Skin of body (tissue), 2 donors: Measurements from ENCODE around the gene COL4A2. TPM values are rescaled to one million over a fixed set of nuclear protein-coding genes. Genes with fewer than 3 reads are reported as not detected.

Experiments used
- DNase-seq: peaks from one replicate; lab custom pipeline; 2025; lab: John Stamatoyannopoulos, UW
- total RNA-seq: library from RNA; depleted of rRNA; stranded (reverse); fragments of >200 nt; gene quantifications from one replicate; pipeline ENCODE4 v1.2.3, GENCODE V29; 2014

The COL4A2 gene
- total RNA-seq, 1 donor from 2014 or later: 479 TPM

DNA sequence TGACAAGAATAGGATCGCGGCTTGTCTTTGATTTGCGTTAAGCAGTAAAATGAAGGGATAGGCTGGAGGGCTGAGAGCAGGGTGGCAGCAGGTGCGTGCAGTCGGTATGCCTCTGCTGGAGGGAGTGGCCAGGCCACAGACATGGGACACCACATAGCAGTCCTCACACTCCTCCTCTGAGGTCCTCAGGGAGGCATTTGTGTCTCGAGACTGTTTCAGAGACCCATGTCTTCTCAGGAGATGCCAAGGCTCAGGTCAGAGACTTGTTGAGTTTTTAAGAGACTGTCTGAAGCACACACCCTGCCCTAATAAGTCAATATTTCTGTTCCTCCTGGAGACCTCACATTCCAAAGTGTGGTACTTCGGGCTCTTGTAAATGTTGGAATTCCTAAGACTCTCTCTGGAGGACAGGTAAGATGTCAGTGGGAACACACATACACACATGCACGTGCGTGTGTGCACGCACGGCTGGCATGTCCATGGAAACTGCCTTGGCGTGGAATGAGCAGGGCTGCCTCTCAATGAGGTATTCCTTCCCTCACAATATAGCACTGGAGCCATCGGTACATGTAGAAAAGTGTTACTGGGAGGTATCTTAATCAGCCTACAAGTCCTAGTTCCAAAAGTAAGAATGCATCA, 46.4 kb downstream of the COL4A2 start:
- DNase-seq: no peak

GRCh38 chr13:110354123-110354627, 47.1 kb downstream of the COL4A2 start:
- no peak for DNase-seq

GRCh38 chr13:110354715-110355473, 47.8 kb downstream of the COL4A2 start:
- no peak for DNase-seq

DNA sequence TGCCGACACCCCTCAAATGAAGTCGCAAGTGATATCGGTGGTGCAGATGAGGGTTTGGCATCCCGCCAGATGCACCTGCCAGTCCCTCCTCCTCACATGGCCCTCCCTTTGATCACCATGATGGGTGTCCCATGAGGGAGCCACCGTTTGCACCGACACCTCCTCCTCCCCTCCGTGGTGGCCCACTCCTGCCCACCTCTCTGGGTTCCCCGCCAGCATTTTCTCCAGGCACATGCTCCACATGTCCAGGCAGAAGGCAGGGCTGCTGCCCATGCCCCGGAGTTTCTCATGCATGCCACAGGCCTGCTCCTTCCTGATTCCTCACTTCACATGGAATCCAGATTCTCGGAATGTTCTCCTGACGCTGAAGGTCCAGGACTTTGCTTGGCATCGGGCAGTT, 49.3 kb downstream of the COL4A2 start:
- no peak for DNase-seq

DNA sequence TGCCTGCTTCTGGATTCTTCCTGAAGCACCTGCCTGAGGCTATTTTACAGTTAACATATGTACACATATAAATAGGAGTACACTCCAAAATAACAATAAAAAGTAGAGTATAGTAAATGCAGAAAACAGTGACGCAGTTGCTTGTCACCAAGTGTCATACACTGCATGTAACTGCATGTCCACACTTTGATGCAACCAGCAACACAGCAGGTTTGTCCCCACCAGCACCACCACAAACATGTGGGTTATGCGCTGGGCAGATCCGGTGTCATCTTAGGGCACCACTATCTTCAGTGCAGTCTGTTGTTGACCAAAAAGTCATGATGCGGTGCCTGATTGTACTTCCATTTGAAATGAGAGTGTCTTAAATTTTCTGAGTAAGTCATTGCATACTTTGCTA, 51.3 kb downstream of the COL4A2 start:
- DNase-seq: no peak

GRCh38 chr13:110359840-110360301, 52.8 kb downstream of the COL4A2 start:
- peak; percentile 49 for DNase-seq

- no peak for DNase-seq
Measured at GRCh38 chr13:110360598-110360997, 53.5 kb downstream of the COL4A2 start.

GRCh38 chr13:110361365-110361911, 54.4 kb downstream of the COL4A2 start:
- DNase-seq: peak; percentile 68

DNA sequence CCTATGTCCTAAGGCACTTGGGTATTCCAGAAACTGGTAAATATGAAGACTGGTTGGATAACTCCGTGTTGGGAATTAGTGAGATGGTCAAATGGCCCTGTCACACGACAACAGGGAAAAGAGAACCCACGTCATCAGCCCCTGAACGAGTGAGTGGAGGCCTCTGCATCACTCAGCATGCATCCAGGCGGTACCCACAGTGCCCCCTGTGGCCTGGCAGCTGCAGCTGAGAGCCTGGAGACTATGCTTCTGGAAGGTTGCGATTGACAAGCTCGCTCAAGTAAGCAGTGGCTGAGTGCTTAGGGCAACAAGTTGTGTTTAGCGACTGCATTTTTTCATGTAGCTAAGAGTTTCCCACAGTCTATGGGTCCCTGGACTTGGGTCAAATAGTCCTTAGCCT, 55.9 kb downstream of the COL4A2 start:
- no peak for DNase-seq

- no peak for DNase-seq
Measured at GRCh38 chr13:110364081-110364480, 57.0 kb downstream of the COL4A2 start.

GRCh38 chr13:110365876-110366275, 58.8 kb downstream of the COL4A2 start:
- DNase-seq: no peak

DNA sequence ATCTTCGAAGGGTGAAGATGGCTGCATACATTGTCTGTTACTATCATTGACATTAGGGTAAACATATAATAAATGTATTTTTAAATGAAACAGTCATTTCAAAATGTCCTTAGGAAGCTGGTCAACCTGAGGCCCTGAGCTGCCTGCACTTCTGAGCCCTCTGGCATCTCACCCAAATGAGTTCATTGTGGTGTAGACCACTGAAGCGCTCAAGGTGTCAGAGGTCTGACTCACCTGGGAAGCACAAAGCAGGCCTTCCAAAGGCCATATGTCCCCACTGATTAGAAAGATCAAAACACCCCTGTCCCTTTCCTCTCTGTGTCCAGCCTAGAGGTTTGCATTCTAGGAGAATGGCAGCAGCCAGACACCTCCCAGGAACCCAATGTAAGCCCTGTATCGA, 59.6 kb downstream of the COL4A2 start:
- no peak for DNase-seq

DNA sequence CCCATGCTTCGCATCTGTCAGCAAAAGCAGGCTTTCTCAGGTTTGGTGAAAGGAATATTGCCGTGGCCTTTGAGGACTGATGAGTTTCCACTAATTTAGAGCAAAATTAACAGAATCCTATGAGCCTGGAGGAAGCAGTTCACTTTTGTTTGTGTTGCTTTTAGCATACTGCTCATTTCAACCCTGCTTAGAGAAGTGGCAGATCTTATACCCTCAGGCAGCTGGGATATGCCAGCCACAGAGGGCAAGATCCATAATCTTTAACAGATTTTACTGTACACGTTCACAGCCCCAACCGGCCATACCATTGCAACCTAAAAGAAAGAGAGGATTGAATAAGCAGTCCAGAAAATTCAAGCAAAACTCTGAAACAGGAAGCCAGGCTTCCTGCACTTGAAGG, 60.5 kb downstream of the COL4A2 start:
- no peak for DNase-seq

DNA sequence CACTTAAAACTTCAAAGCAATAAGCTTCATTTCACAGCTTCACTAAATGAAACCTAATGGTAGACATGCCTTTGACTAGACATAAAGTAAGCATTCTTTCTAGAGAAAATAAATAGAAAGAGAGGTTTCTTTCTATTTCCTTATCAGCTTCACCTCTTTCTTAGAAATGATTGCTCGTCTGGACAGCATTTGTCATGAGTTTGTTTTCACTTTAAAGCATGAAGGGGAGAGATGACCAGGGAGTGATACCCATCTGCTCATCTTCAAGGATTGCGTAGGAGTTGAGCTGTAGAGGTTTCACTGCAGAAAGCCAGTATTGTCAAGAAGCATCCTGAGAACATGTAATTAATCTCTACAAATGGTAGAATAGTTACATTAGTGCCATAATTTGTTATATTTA, 61.3 kb downstream of the COL4A2 start:
- no peak for DNase-seq

DNA sequence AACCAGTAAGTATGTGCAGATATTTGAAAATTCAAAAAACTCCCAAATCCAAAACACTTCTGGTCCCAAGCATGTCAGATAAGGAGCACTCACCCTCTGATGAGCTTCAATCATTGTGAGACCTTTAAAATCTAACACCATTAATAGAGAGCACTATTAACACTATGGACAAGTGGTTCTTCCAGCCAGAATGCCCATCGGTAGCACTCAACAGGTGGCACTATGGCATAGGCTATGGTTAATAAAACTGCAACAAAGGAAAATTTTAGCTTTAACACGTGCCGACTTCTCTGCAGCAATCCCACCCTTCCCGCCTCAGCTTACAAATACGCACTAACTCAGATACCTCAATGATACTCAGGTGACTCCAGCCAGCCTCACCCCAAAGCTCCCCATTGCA, 62.3 kb downstream of the COL4A2 start:
- no peak for DNase-seq

DNA sequence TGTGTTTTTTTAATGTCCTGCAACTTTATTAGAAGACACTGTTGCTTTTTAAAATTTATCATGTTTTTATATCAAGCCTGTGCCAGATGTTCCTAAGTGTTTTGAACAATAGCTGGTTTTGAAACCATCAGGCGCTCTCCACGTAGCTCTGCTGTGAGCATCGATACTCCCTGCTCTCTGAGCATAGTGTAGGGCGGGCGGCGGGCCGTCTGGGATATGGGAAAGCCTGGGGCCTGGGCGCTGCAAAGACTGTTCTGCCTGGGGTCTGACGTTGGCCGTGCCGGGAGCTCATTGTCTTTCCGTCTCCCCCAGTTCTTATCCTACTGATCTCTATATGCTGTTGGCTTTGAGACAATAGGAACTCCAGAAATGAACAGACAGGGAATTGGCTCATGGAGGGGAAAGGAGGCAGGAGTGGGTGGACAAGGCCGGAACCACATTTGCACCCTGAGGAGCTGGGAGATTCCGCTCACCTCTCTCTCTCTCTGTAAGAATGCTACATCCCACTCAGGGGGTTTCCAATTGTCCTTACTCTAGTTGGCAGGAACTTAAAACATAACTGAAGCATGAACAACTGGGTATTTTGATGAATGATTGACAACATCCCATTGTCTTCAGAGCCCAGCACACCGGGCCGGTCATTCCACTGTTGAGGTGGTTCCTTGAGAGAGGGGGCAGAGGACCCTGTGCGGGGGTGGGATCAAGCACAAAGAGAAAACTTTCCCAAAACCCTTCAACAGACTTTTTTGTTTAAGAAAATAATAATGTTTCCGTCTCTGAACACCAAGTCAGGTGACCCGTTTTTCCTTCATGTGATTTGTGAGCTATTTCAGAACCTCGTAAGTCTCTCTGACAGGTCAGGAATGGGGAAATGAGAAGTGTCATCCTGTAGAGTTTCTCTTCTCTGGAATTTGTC, 64.7 kb downstream of the COL4A2 start:
- no peak for DNase-seq

GRCh38 chr13:110372676-110373075, 65.6 kb downstream of the COL4A2 start:
- no peak for DNase-seq

- no peak for DNase-seq
Measured at GRCh38 chr13:110373617-110374016, 66.5 kb downstream of the COL4A2 start.

DNA sequence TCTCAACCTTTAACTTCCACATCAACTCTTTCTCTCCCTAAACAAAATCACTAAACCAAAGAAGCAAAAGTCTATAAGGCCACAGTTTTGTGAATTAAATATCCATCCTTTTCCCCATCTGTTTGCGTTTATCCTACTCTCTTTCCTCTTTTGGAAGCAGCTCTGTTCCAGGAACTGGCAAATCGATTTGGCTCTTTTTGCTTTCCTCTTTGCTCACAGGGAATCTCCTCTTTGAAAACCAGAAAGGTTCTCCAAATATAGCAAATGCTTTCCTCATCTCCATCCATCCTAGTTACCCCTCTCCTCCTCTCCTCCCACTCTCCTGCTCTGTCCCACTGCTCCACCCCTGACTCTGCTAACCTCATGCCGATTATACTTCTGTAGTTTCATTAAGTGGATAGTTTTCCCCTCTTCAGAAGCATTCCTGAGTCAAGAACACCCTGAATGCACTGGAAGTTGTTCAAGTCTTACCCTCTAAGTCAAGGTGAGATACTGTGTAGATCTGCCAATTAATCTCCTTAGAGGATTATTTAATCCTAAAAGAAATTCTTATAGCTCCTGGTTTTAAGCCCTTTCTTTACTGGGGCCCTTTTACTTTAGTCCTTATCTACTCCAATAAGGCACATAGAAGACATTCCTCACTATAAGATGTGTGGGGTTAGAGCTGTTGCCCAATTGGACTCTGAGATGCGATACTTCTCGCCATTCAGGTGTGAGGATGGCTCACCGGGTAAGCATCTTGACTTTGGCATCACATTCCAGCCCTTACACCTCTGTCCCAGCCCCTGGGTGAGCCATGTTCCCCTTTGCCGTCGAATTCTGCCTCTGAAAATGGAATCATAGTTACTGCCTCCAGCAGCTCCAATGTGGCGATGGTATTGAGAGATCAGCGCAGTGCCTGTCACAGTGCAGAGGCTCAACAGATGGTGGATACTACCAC, 67.6 kb downstream of the COL4A2 start:
- DNase-seq: no peak

DNA sequence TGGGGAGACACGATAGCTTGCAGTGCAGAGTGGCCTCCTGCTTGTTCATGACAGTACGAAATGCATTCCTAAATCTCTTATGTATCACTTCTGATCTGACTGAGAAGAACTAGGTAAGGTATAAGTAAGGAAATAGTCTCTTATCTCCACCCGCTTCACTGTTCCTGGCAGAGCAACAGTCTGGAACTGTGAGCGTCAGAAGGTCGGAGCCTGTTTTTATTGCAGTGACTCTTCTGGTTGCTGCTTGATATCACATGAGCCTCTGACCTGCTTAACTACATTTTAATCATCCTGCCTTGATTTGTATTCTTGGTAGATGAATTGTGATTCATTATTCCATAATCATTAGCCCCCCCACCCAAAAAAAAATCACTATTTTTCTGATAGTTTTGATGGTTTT, 69.0 kb downstream of the COL4A2 start:
- DNase-seq: no peak
